GM23338 (cell line): Measurements from ENCODE around the gene PHACTR1. TPM values are rescaled to one million over a fixed set of nuclear protein-coding genes. Genes with fewer than 3 reads are reported as not detected.

Experiments used
- ATAC-seq: fragments of 200-7000 bp; cut with Tn5 transposase; 3 replicates; pipeline ENCODE4 v1.9.1; 2020
- DNase-seq: peaks from one replicate; pipeline ENCODE4 v3.0.0-alpha.2; 2015; ENCODE audit warnings: low spot score
- H2AFZ ChIP-seq: fragments of 200-600 bp; sonication (generic); 2 replicates; pipeline ENCODE4 v1.8.0; 2016; ENCODE audit warnings: antibody characterized with exemption, mild to moderate bottlenecking, moderate library complexity
- H3F3A ChIP-seq: fragments of 200-600 bp; sonication (generic); replicated peaks from 2 replicates; pipeline ENCODE4 v1.8.0; 2017; ENCODE audit warnings: antibody characterized with exemption, mixed run types, low read depth
- H3K27ac ChIP-seq: fragments of 200-600 bp; sonication (generic); 2 replicates; pipeline ENCODE4 v1.6.1; 2016; ENCODE audit warnings: low read depth
- H3K27me3 ChIP-seq: fragments of 200-600 bp; sonication (generic); 2 replicates; pipeline ENCODE4 v1.8.0; 2016; ENCODE audit warnings: mild to moderate bottlenecking, mixed run types, moderate library complexity; ENCODE audit not compliant: insufficient read depth
- H3K36me3 ChIP-seq: fragments of 200-600 bp; sonication (generic); 2 replicates; pipeline ENCODE4 v1.8.0; 2016; ENCODE audit warnings: mild to moderate bottlenecking; ENCODE audit not compliant: insufficient read depth
- H3K4me1 ChIP-seq: fragments of 200-600 bp; sonication (generic); 2 replicates; pipeline ENCODE4 v1.8.0; 2016; ENCODE audit warnings: mild to moderate bottlenecking, moderate library complexity; ENCODE audit not compliant: insufficient read depth
- H3K4me2 ChIP-seq: fragments of 200-600 bp; sonication (generic); 2 replicates; pipeline ENCODE4 v1.7.1; 2017; ENCODE audit warnings: mixed run types
- H3K4me3 ChIP-seq: fragments of 200-600 bp; sonication (generic); 2 replicates; pipeline ENCODE4 v1.6.1; 2016; ENCODE audit warnings: mixed run types
- H3K79me2 ChIP-seq: fragments of 200-600 bp; sonication (generic); replicated peaks from 2 replicates; pipeline ENCODE4 v1.8.0; 2017; ENCODE audit warnings: mild to moderate bottlenecking; ENCODE audit not compliant: insufficient read depth
- H3K9me2 ChIP-seq: fragments of 200-600 bp; sonication (generic); 2 replicates; pipeline ENCODE4 v1.8.0; 2017; ENCODE audit not compliant: insufficient read depth
- H4K20me1 ChIP-seq: fragments of 200-600 bp; sonication (generic); replicated peaks from 2 replicates; pipeline ENCODE4 v1.8.0; 2017; ENCODE audit warnings: mild to moderate bottlenecking; ENCODE audit not compliant: insufficient read depth
- H3K27ac Mint-ChIP-seq: 2 replicates; pipeline ENCODE4 v1.8.0; 2020; ENCODE audit warnings: inconsistent platforms, mild to moderate bottlenecking, moderate library complexity, mixed read lengths
- H3K27me3 Mint-ChIP-seq: 3 replicates; pipeline ENCODE4 v1.8.0; 2022; ENCODE audit warnings: low read depth, mild to moderate bottlenecking, moderate library complexity, mixed read lengths, inconsistent platforms; ENCODE audit not compliant: insufficient read depth, poor library complexity
- H3K36me3 Mint-ChIP-seq: 3 replicates; pipeline ENCODE4 v1.8.0; 2021; ENCODE audit warnings: low read depth, mild to moderate bottlenecking, inconsistent platforms, moderate library complexity, mixed read lengths
- H3K4me1 Mint-ChIP-seq: 3 replicates; pipeline ENCODE4 v1.8.0; 2020; ENCODE audit warnings: mild to moderate bottlenecking, inconsistent platforms, mixed read lengths
- H3K4me3 Mint-ChIP-seq: 3 replicates; pipeline ENCODE4 v1.8.0; 2021; ENCODE audit warnings: moderate library complexity, mild to moderate bottlenecking, inconsistent platforms, mixed read lengths
- H3K9me3 Mint-ChIP-seq: 3 replicates; pipeline ENCODE4 v1.8.0; 2020; ENCODE audit warnings: moderate library complexity, mild to moderate bottlenecking, inconsistent platforms, mixed read lengths
- CREB1 ChIP-seq: fragments of 250-450 bp; sonication (Bioruptor Pico); IDR thresholded peaks from 2 replicates; pipeline ENCODE4 v1.5.0; 2020; ENCODE audit warnings: low read depth, mild to moderate bottlenecking, moderate library complexity
- CTCF ChIP-seq, 2 experiments: fragments of 200-600 bp in 1 of 2; sonication (generic) in 1 of 2; conservative IDR thresholded peaks; 2 replicates each; pipeline versions ENCODE4 v1.5.1 to v1.6.1; 2016 to 2017; ENCODE audit warnings: antibody characterized with exemption in 2 of 2, low read depth in 2 of 2, mild to moderate bottlenecking in 2 of 2, moderate library complexity in 1 of 2
- ETS1 ChIP-seq: IDR thresholded peaks from 2 replicates; pipeline ENCODE4 v1.6.1; 2016; ENCODE audit warnings: antibody characterized with exemption
- EZH2phosphoT487 ChIP-seq: fragments of 200-600 bp; sonication (generic); IDR thresholded peaks from one replicate; pipeline ENCODE4 v1.8.1; 2018; ENCODE audit warnings: antibody characterized with exemption; ENCODE audit not compliant: unreplicated experiment
- NANOG ChIP-seq: IDR thresholded peaks from 2 replicates; pipeline ENCODE4 v1.6.1; 2016; ENCODE audit warnings: antibody characterized with exemption, borderline replicate concordance
- POLR2AphosphoS5 ChIP-seq: IDR thresholded peaks from 2 replicates; pipeline ENCODE4 v1.6.1; 2016; ENCODE audit warnings: antibody characterized with exemption, low read depth
- REST ChIP-seq: IDR thresholded peaks from one replicate; pipeline ENCODE4 v1.6.1; 2018; ENCODE audit warnings: antibody characterized with exemption; ENCODE audit not compliant: unreplicated experiment
- STAT1 ChIP-seq: IDR thresholded peaks from one replicate; pipeline ENCODE4 v1.6.1; 2016; ENCODE audit warnings: antibody characterized with exemption; ENCODE audit not compliant: unreplicated experiment
- ZNF114 ChIP-seq: fragments of 250-450 bp; sonication (Bioruptor Pico); IDR thresholded peaks from 2 replicates; pipeline ENCODE4 v1.5.0; 2020; ENCODE audit warnings: mild to moderate bottlenecking, moderate library complexity
- ZNF331 ChIP-seq: fragments of 250-450 bp; sonication (Bioruptor Pico); IDR thresholded peaks from 2 replicates; pipeline ENCODE4 v1.5.0; 2020; ENCODE audit warnings: low read depth, mild to moderate bottlenecking, moderate library complexity
- polyA plus RNA-seq: library from polyadenylated mRNA; unstranded; fragments of >200 nt; fragmentation: Nextera tagmentation; extraction: Ambion mirVana; gene quantifications from 2 replicates; pipeline ENCODE4 v1.2.1, GENCODE V29; 2016
- total RNA-seq: library from RNA; depleted of rRNA; stranded (reverse); fragments of >200 nt; shearing (Covaris generic); gene quantifications from 2 replicates; pipeline ENCODE4 v1.2.3, GENCODE V29; 2014

The PHACTR1 gene
- total and polyA plus RNA-seq, 2 experiments from 2014 or later = 5.9 to 19.3 TPM

DNA sequence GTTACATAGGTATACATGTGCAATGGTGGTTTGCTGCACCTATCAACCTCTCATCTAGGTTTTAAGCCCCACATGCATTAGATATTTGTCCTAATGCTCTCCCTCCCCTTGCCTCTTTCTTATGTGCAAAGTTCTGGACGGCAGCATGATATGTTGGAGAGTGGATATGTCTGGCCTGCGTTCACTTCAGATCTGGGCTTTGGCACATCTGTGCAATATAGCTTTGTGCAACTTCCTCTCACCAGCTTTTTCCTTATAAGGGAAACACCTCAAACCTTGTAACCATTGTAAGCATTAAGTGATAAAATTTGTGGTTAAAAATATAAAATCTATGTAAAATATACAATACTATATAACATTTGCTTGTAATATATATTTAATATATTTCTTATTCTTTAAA is 288.0 kb downstream of the PHACTR1 start:
- Mint-ChIP-seq H3K4me1 (no peaks in the 10 kb centered on the region; the same call in 1 of the 3 replicates), H3K36me3 (no peaks in the 10 kb centered on the region), H3K27me3 (peaks cover 2% of the 10 kb centered on the region), H3K9me3 (no peaks in the 10 kb centered on the region), H3K27ac (no peak overlapping the region), H3K4me3 (no peak overlapping the region)
- Histone ChIP-seq H3F3A (no peaks in the 10 kb centered on the region), H3K36me3 (no peaks in the 10 kb centered on the region), H3K27ac (no peak overlapping the region), H4K20me1 (no peaks in the 10 kb centered on the region), H3K27me3 (no peaks in the 10 kb centered on the region), H3K79me2 (no peaks in the 10 kb centered on the region), H3K4me1 (no peaks in the 10 kb centered on the region), H2AFZ (no peak overlapping the region), H3K4me3 (no peak overlapping the region), H3K9me2 (no peaks in the 10 kb centered on the region), H3K4me2 (no peak overlapping the region)
- DNase-seq (no peak), ATAC-seq (no peak)
- TF ChIP-seq ZNF114 (no peak), CTCF (conservative IDR thresholded peaks at IDR 0.05; ENCODE audit: low read depth in 2 of 2) (no peak), ETS1 (no peak)

DNA sequence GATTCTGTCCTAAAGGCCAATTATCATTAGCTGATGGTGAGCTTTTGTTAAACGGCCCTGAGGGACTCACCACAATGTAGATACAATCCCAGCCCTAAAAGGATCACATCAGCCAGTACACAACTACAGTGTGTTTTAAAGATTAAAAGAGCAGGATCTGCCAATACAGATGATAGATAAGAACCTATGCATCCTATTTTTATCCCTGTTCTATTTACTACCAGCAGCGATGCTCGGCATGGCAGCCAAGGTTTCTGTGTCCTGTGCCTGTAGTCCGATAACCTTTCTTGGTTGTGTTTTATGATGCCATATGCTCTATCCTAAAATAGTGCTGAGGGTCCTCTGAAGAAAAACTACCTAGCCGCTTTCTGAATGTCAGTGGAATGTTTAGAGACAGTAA is 289.4 kb downstream of the PHACTR1 start:
- Histone ChIP-seq H2AFZ (no peak overlapping the region), H4K20me1 (no peaks in the 10 kb centered on the region; the same call in 1 of the 2 replicates), H3K27me3 (peaks cover 2% of the 10 kb centered on the region; the same call in 1 of the 2 replicates), H3K9me2 (no peaks in the 10 kb centered on the region), H3K4me3 (no peak overlapping the region), H3K4me1 (no peaks in the 10 kb centered on the region; the same call in 1 of the 2 replicates), H3K27ac (no peak overlapping the region), H3K79me2 (no peaks in the 10 kb centered on the region), H3F3A (no peaks in the 10 kb centered on the region), H3K36me3 (no peaks in the 10 kb centered on the region), H3K4me2 (no peak overlapping the region)
- DNase-seq = no peak
- H3K4me3 Mint-ChIP-seq = no peak overlapping the region
- no peak for ATAC-seq
- no peaks in the 10 kb centered on the region for H3K27me3 Mint-ChIP-seq
- no peaks in the 10 kb centered on the region for H3K9me3 Mint-ChIP-seq
- H3K4me1 Mint-ChIP-seq = peaks cover 9% of the 10 kb centered on the region
- no peaks in the 10 kb centered on the region for H3K36me3 Mint-ChIP-seq
- H3K27ac Mint-ChIP-seq = no peak overlapping the region
- no peak for TF ChIP-seq CREB1 (CRISPR knock-in tag)
- TF ChIP-seq ZNF331 (CRISPR knock-in tag) = no peak
- no peak for TF ChIP-seq POLR2AphosphoS5
- no peak for TF ChIP-seq ETS1
- TF ChIP-seq NANOG = no peak
- TF ChIP-seq STAT1 = no peak
- TF ChIP-seq EZH2phosphoT487 = no peak
- TF ChIP-seq REST = no peak
